GM12878 (cell line): ENCODE measurements around the gene CLDN14.

Experiments
- CTCF ChIP-seq, 3 experiments: IDR thresholded peaks in 2 of 3; conservative IDR thresholded peaks in 1 of 3; 2 replicates each; pipeline ENCODE4 v1.5.1; 2011; ENCODE audit warnings: low read depth in 3 of 3, low read length in 3 of 3, mild to moderate bottlenecking in 3 of 3, control low read depth in 2 of 3, moderate library complexity in 2 of 3, inconsistent platforms in 1 of 3, mixed read lengths in 1 of 3; ENCODE audit not compliant: control insufficient read depth in 2 of 3, insufficient read depth in 1 of 3; ENCODE audit errors: extremely low read depth in 1 of 3
- EZH2 ChIP-seq: IDR thresholded peaks from 2 replicates; pipeline ENCODE4 v1.6.1; 2012; ENCODE audit warnings: low read depth, mild to moderate bottlenecking, control low read depth, inconsistent platforms, low read length, borderline replicate concordance; ENCODE audit not compliant: control insufficient read depth
- POLR2A ChIP-seq: IDR thresholded peaks from 2 replicates; pipeline ENCODE4 v1.6.1; 2011; ENCODE audit warnings: low read depth, mild to moderate bottlenecking, low read length
- TAF1 ChIP-seq: IDR thresholded peaks from 2 replicates; pipeline ENCODE4 v1.6.1; 2011; ENCODE audit warnings: mild to moderate bottlenecking, low read depth, low read length, borderline replicate concordance

- TF ChIP-seq CTCF (IDR thresholded peaks at IDR 0.05 in 2 of 3, conservative IDR thresholded peaks at IDR 0.05 in 1 of 3; ENCODE audit: control insufficient read depth in 2 of 3, extremely low read depth in 1 of 3, insufficient read depth in 1 of 3, low read depth in 3 of 3, low read length in 3 of 3) (no peak), POLR2A (no peak), EZH2 (no peak), TAF1 (no peak)
These were observed 54.6 kb downstream of the CLDN14 start for GRCh38 chr21:36425286-36425685.
